Liver (tissue), 9 donors: Measurements from ENCODE around the gene CACNB4. TPM values are rescaled to one million over a fixed set of nuclear protein-coding genes. Genes with fewer than 3 reads are reported as not detected.

Source experiments
- DNase-seq: peaks from one replicate; pipeline ENCODE4 v3.0.0-alpha.2; 2017; ENCODE audit warnings: low spot score
- H3K27ac ChIP-seq, 2 donors: one replicate each; pipeline ENCODE4 v1.7.0; 2013; ENCODE audit warnings: inconsistent platforms in 2 of 2, low read length in 2 of 2, control low read depth in 1 of 2, low read depth in 1 of 2, mild to moderate bottlenecking in 1 of 2
- H3K27me3 ChIP-seq, 4 donors: one replicate each; pipeline versions ENCODE4 v1.6.1 to v1.7.0; 2013; ENCODE audit warnings: low read length in 3 of 4, inconsistent platforms in 1 of 4, mild to moderate bottlenecking in 1 of 4, moderate library complexity in 1 of 4; ENCODE audit not compliant: control insufficient read depth in 4 of 4, insufficient read depth in 4 of 4
- H3K36me3 ChIP-seq, 4 donors: one replicate each; pipeline versions ENCODE4 v1.6.1 to v1.7.0; 2013; ENCODE audit warnings: low read length in 3 of 4, mild to moderate bottlenecking in 3 of 4, low read depth in 1 of 4, moderate library complexity in 1 of 4; ENCODE audit not compliant: control insufficient read depth in 4 of 4, insufficient read depth in 3 of 4
- H3K4me1 ChIP-seq, 4 donors: one replicate each; pipeline versions ENCODE4 v1.6.1 to v1.7.0; 2013; ENCODE audit warnings: low read length in 3 of 4, mild to moderate bottlenecking in 3 of 4, moderate library complexity in 1 of 4; ENCODE audit not compliant: control insufficient read depth in 4 of 4, insufficient read depth in 4 of 4
- H3K4me3 ChIP-seq, 3 donors: one replicate each; pipeline versions ENCODE4 v1.6.1 to v1.7.0; 2013; ENCODE audit warnings: low read length in 3 of 3, control low read depth in 1 of 3, low read depth in 1 of 3, mild to moderate bottlenecking in 1 of 3
- H3K9ac ChIP-seq, 2 donors: one replicate each; pipeline ENCODE4 v1.7.0; 2013; ENCODE audit warnings: low read length in 2 of 2, mild to moderate bottlenecking in 2 of 2, moderate library complexity in 2 of 2, control low read depth in 1 of 2, low read depth in 1 of 2
- H3K9me3 ChIP-seq, 4 donors: one replicate each; pipeline versions ENCODE4 v1.6.1 to v1.7.0; 2013; ENCODE audit warnings: low read length in 3 of 4; ENCODE audit not compliant: control insufficient read depth in 4 of 4
- ATF3 ChIP-seq: IDR thresholded peaks from 2 replicates; pipeline ENCODE4 v1.6.1; 2016; ENCODE audit warnings: antibody characterized with exemption
- EGR1 ChIP-seq, 2 donors: IDR thresholded peaks; 2 replicates each; pipeline ENCODE4 v1.6.1; 2016 to 2018; ENCODE audit warnings: antibody characterized with exemption in 2 of 2, low read depth in 2 of 2
- FOXA1 ChIP-seq: IDR thresholded peaks from 2 replicates; pipeline ENCODE4 v1.6.1; 2016; ENCODE audit warnings: antibody characterized with exemption
- FOXA2 ChIP-seq: IDR thresholded peaks from 2 replicates; pipeline ENCODE4 v1.6.1; 2016; ENCODE audit warnings: antibody characterized with exemption
- GABPA ChIP-seq, 2 donors: IDR thresholded peaks in 1 of 2; conservative IDR thresholded peaks in 1 of 2; 2 replicates each; pipeline ENCODE4 v1.6.1; 2016; ENCODE audit warnings: antibody characterized with exemption in 2 of 2, mild to moderate bottlenecking in 1 of 2, moderate library complexity in 1 of 2
- HNF4A ChIP-seq, 2 donors: conservative IDR thresholded peaks; 2 replicates each; pipeline ENCODE4 v1.6.1; 2016; ENCODE audit warnings: antibody characterized with exemption in 2 of 2, mild to moderate bottlenecking in 2 of 2
- HNF4G ChIP-seq: IDR thresholded peaks from 2 replicates; pipeline ENCODE4 v1.6.1; 2016; ENCODE audit warnings: antibody characterized with exemption
- JUND ChIP-seq, 2 donors: IDR thresholded peaks; 2 replicates each; pipeline ENCODE4 v1.6.1; 2016; ENCODE audit warnings: antibody characterized with exemption in 2 of 2
- NR2F2 ChIP-seq: IDR thresholded peaks from 2 replicates; pipeline ENCODE4 v1.6.1; 2016; ENCODE audit warnings: antibody characterized with exemption
- RAD21 ChIP-seq, 2 donors: IDR thresholded peaks; 2 replicates each; pipeline ENCODE4 v1.6.1; 2016; ENCODE audit warnings: antibody characterized with exemption in 2 of 2, mild to moderate bottlenecking in 2 of 2
- REST ChIP-seq: IDR thresholded peaks from 2 replicates; pipeline ENCODE4 v1.6.1; 2016; ENCODE audit warnings: antibody characterized with exemption, mild to moderate bottlenecking
- RXRA ChIP-seq, 2 donors: IDR thresholded peaks; 2 replicates each; pipeline ENCODE4 v1.6.1; 2017 to 2018; ENCODE audit warnings: antibody characterized with exemption in 2 of 2, mild to moderate bottlenecking in 1 of 2
- SP1 ChIP-seq: IDR thresholded peaks from 2 replicates; pipeline ENCODE4 v1.6.1; 2018; ENCODE audit warnings: antibody characterized with exemption, mild to moderate bottlenecking
- TAF1 ChIP-seq: conservative IDR thresholded peaks from 2 replicates; pipeline ENCODE4 v1.6.1; 2016; ENCODE audit warnings: antibody characterized with exemption, mild to moderate bottlenecking
- YY1 ChIP-seq: IDR thresholded peaks from 2 replicates; pipeline ENCODE4 v1.6.1; 2016; ENCODE audit warnings: antibody characterized with exemption, mild to moderate bottlenecking
- ZBTB33 ChIP-seq: IDR thresholded peaks from 2 replicates; pipeline ENCODE4 v1.6.1; 2016; ENCODE audit warnings: antibody characterized with exemption
- WGBS: extraction: QIAGEN DNeasy Blood & Tissue Kit; methylation state at CpG from one replicate; pipeline ENCODE4 v1.1.7; 2013; 5-methylcytosine and 5-hydroxymethylcytosine counted together
- polyA plus RNA-seq, 2 donors: library from polyadenylated mRNA; stranded (reverse) in 1 of 2; unstranded in 1 of 2; fragments of 200-250 nt in 1 of 2; fragments of >200 nt in 1 of 2; fragmentation: Nextera tagmentation in 1 of 2; extraction: Ambion mirVana in 1 of 2; gene quantifications; one replicate each; pipeline versions ENCODE4 v1.2.1 to v1.2.3, GENCODE V29; 2013 to 2015
- total RNA-seq, 2 donors: library from RNA; depleted of rRNA; stranded (reverse); fragments of >200 nt; gene quantifications; one replicate each; pipeline ENCODE4 v1.2.3, GENCODE V29; 2014
- TF ChIP-seq, protein P1 (sequence below): IDR thresholded peaks from 2 replicates; pipeline ENCODE4 v1.6.1; 2016; ENCODE audit warnings: antibody characterized with exemption
- TF ChIP-seq, protein P2 (sequence below): fragments of 150-350 bp; IDR thresholded peaks from 2 replicates; pipeline ENCODE4 v1.5.1; 2017; ENCODE audit warnings: improper control_type of control experiment, low read depth, low read length; ENCODE audit not compliant: missing input control
- donor health status: healthy.
- donor health status: healthy.
- donor health status: healthy.
- donor health status: healthy.
- donor health status: healthy.

The CACNB4 gene
- total and polyA plus RNA-seq, 4 donors: 0.02 to 0.50 (median 0.21) TPM

DNA sequence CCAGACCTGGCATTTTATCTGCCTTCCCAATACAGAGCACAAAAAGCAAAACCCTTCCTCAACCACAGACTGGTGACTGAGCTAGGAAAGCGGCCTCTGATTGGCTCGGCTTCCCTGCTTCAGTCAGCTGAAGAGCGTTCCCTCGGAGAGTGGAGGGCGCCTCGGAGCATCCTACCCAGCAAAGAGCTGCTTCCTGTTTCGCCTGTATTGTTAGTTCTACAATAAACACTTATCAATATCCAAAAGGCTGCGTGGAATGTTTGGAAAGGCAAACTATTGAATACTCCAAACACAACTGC lies 125.0 kb downstream of the CACNB4 start:
- H3K4me3 ChIP-seq: no peak overlapping the region
- 59% methylated on average over 8 of the region's 8 CpGs for WGBS
- no peak overlapping the region for H3K27ac ChIP-seq
- H3K27me3 ChIP-seq: no peaks in the 10 kb centered on the region
- no peak for TF ChIP-seq GABPA (IDR thresholded peaks at IDR 0.05 in 1 of 2, conservative IDR thresholded peaks at IDR 0.05 in 1 of 2)
- no peak for TF ChIP-seq SP1
- TF ChIP-seq ZBTB33: no peak
- TF ChIP-seq, protein P1, sequence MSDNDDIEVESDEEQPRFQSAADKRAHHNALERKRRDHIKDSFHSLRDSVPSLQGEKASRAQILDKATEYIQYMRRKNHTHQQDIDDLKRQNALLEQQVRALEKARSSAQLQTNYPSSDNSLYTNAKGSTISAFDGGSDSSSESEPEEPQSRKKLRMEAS: no peak
- no peak for TF ChIP-seq ATF3
- no peak for TF ChIP-seq TAF1
- TF ChIP-seq RXRA (IDR thresholded peaks at IDR 0.05): no peak
- no peak for TF ChIP-seq RAD21 (IDR thresholded peaks at IDR 0.05)
- no peak for TF ChIP-seq EGR1 (IDR thresholded peaks at IDR 0.05; ENCODE audit: low read depth in 2 of 2)
- TF ChIP-seq HNF4G: no peak
- no peak for TF ChIP-seq HNF4A (conservative IDR thresholded peaks at IDR 0.05)
- no peak for TF ChIP-seq REST
- TF ChIP-seq JUND (IDR thresholded peaks at IDR 0.05): no peak
- TF ChIP-seq NR2F2: no peak
- no peak for TF ChIP-seq FOXA2
- TF ChIP-seq FOXA1: no peak
- no peak for TF ChIP-seq YY1
- TF ChIP-seq, protein P2, sequence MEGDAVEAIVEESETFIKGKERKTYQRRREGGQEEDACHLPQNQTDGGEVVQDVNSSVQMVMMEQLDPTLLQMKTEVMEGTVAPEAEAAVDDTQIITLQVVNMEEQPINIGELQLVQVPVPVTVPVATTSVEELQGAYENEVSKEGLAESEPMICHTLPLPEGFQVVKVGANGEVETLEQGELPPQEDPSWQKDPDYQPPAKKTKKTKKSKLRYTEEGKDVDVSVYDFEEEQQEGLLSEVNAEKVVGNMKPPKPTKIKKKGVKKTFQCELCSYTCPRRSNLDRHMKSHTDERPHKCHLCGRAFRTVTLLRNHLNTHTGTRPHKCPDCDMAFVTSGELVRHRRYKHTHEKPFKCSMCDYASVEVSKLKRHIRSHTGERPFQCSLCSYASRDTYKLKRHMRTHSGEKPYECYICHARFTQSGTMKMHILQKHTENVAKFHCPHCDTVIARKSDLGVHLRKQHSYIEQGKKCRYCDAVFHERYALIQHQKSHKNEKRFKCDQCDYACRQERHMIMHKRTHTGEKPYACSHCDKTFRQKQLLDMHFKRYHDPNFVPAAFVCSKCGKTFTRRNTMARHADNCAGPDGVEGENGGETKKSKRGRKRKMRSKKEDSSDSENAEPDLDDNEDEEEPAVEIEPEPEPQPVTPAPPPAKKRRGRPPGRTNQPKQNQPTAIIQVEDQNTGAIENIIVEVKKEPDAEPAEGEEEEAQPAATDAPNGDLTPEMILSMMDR: no peak
- H3K4me1 ChIP-seq: no peaks in the 10 kb centered on the region
- peaks cover 0 to 3% (median 0%) of the 10 kb centered on the region in 4 donors for H3K9me3 ChIP-seq
- no peak overlapping the region for H3K9ac ChIP-seq
- DNase-seq: no peak
- H3K36me3 ChIP-seq: no peaks in the 10 kb centered on the region
